Activated T-helper 2 cell treated with anti-CD3 and anti-CD28 coated beads, Interferon-gamma antibody, Interleukin-2, Interleukin-4, amounts not matched to agents 10 μg/mL and 5 μg/mL and 100 μg/mL, durations not matched to agents 14 hours and 24 hours and 36 hours (primary cell): Measurements from ENCODE around the gene GSK3A. TPM values are rescaled to one million over a fixed set of nuclear protein-coding genes. Genes with fewer than 3 reads are reported as not detected.

ENCODE experiments used
- DNase-seq: peaks from one replicate; pipeline ENCODE4 v3.0.0; 2021; ENCODE audit warnings: low spot score
- H3K27ac Mint-ChIP-seq: one replicate; pipeline ENCODE4 v1.8.0; 2021; ENCODE audit warnings: mixed read lengths
- H3K27me3 Mint-ChIP-seq: one replicate; pipeline ENCODE4 v1.8.0; 2021; ENCODE audit warnings: low read depth, mixed read lengths
- H3K36me3 Mint-ChIP-seq: one replicate; pipeline ENCODE4 v1.8.0; 2021; ENCODE audit warnings: low read depth, mixed read lengths
- H3K4me1 Mint-ChIP-seq: one replicate; pipeline ENCODE4 v1.8.0; 2021; ENCODE audit warnings: low read depth, mixed read lengths
- H3K4me3 Mint-ChIP-seq: one replicate; pipeline ENCODE4 v1.8.0; 2021; ENCODE audit warnings: low read depth, mild to moderate bottlenecking, moderate library complexity, mixed read lengths
- H3K9me3 Mint-ChIP-seq: one replicate; pipeline ENCODE4 v1.8.0; 2021; ENCODE audit warnings: mixed read lengths
- intact Hi-C: fragments of 100-400 bp; cut with micrococcal nuclease; formaldehyde crosslinking; loops from one replicate; pipeline ENCODE4 v1.15.1; 2023
- total RNA-seq: library from RNA; stranded (reverse); gene quantifications from 2 replicates; pipeline ENCODE4 v1.2.3, GENCODE V29; 2022

The GSK3A gene
- 48.0 and 52.4 TPM in 2 replicates for total RNA-seq

- Mint-ChIP-seq H3K9me3 (no peaks in the 10 kb centered on the region), H3K4me3 (peak within 1 kb of the TSS; percentile 88), H3K27ac (peak within 1 kb of the TSS; percentile 93), H3K4me1 (peaks cover 34% of the 10 kb centered on the region), H3K36me3 (peaks cover 22% of the 10 kb centered on the region), H3K27me3 (no peaks in the 10 kb centered on the region)
- intact Hi-C loops: loop anchor here (1.0 to 5.0 kb wide), 4 partner anchors 12 to 180 kb away; partner anchors contain the start of genes POU2F2 and ZNF526
- peak; percentile 95 for DNase-seq
Measured at GRCh38 chr19:42242512-42243409, at the start of gene GSK3A. Gene GSK3A (minus strand): TSS chr19:42242602. CDS start chr19:42242465, 137 bp downstream.

GRCh38 chr19:42291435-42291810 lies 49.0 kb upstream of the GSK3A start:
- no peak for DNase-seq
- H3K4me1 Mint-ChIP-seq: no peaks in the 10 kb centered on the region
- H3K4me3 Mint-ChIP-seq: no peak overlapping the region
- H3K36me3 Mint-ChIP-seq: peaks cover 43% of the 10 kb centered on the region
- H3K27me3 Mint-ChIP-seq: no peaks in the 10 kb centered on the region
- H3K27ac Mint-ChIP-seq: peak overlapping the region; percentile 19
- H3K9me3 Mint-ChIP-seq: no peaks in the 10 kb centered on the region
- intact Hi-C loops: no loop called here

- Mint-ChIP-seq H3K4me1 (peaks cover 5% of the 10 kb centered on the region), H3K36me3 (peaks cover 43% of the 10 kb centered on the region), H3K27ac (no peak overlapping the region), H3K4me3 (no peak overlapping the region), H3K27me3 (no peaks in the 10 kb centered on the region), H3K9me3 (no peaks in the 10 kb centered on the region)
- intact Hi-C loops: no loop called here
- no peak for DNase-seq
Measured at GRCh38 chr19:42290523-42291434, 48.4 kb upstream of the GSK3A start.

DNA sequence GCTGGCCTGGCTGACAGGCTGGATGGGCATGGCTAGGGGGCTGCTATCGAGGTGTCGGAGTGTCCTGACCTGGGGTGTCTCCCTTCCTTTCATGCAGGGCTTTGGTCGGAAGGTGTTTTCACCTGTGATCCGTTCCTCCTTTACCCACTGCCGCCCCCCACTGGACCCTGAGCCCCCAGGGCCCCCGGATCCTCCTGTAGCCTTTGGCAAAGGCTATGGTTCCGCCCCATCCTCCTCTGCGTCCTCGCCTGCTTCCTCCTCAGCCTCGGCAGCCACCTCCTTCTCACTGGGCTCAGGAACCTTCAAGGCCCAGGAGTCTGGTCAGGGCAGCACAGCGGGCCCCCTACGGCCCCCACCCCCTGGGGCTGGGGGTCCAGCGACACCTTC lies 47.7 kb upstream of the GSK3A start:
- Mint-ChIP-seq H3K4me1 (peaks cover 10% of the 10 kb centered on the region), H3K36me3 (peaks cover 41% of the 10 kb centered on the region), H3K27me3 (no peaks in the 10 kb centered on the region), H3K27ac (no peak overlapping the region), H3K9me3 (no peaks in the 10 kb centered on the region), H3K4me3 (no peak overlapping the region)
- DNase-seq: no peak
- intact Hi-C loops: no loop called here

DNA sequence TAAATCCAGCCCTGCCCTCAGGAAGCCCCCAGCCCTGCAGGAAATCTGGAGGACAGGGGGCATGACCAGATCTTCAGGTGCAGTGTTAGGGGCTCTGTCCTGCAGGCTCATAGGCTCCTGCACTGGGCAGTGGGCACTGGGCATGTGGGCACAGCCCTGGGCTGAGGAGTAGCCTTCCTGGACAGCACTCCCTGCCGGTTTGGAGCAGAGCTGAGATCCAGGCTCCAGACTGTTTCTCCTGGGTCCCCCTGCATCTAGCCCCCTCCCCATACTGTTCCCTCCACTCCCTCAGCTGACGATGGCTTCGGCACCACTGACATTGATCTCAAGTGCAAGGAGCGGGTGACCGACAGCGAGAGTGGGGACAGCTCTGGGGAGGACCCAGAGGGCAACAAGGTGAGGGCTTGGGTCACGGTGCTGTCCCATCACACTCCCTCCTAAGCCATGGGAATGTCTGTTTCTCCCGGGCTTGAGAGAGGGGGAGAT lies 47.2 kb upstream of the GSK3A start:
- no peak for DNase-seq
- Mint-ChIP-seq H3K36me3 (peaks cover 41% of the 10 kb centered on the region), H3K27ac (no peak overlapping the region), H3K4me1 (peaks cover 15% of the 10 kb centered on the region), H3K27me3 (no peaks in the 10 kb centered on the region), H3K9me3 (no peaks in the 10 kb centered on the region), H3K4me3 (no peak overlapping the region)
- intact Hi-C loops: no loop called here

DNA sequence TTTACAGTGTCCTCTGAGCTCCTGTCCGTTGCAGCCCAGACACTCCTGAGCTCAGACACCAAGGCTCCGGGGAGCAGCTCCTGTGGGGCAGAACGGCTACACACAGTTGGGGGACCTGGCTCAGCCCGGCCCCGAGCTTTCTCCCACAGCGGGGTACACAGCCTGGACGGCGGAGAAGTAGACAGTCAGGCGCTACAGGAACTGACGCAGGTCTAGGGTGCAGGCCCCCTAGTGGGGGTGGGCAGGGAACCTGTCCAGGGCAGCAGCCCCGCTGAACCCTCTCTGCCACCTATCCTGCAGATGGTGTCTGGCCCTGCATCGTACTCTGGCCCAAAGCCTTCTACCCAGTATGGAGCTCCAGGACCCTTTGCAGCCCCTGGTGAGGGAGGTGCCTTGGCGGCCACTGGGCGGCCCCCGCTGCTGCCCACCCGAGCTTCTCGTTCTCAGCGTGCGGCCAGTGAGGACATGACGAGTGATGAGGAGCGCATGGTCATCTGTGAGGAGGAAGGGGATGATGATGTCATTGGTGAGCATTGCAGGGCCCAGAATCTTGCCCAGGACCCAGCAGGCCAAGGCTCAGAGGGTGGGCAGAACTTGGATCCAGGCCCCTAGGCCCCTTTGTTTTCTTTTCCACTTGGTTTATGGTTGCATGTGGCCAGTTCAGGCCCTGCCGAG lies 46.6 kb upstream of the GSK3A start:
- Mint-ChIP-seq H3K9me3 (no peaks in the 10 kb centered on the region), H3K4me3 (no peak overlapping the region), H3K4me1 (peaks cover 15% of the 10 kb centered on the region), H3K27ac (no peak overlapping the region), H3K36me3 (peaks cover 38% of the 10 kb centered on the region), H3K27me3 (no peaks in the 10 kb centered on the region)
- no peak for DNase-seq
- intact Hi-C loops: no loop called here

DNA sequence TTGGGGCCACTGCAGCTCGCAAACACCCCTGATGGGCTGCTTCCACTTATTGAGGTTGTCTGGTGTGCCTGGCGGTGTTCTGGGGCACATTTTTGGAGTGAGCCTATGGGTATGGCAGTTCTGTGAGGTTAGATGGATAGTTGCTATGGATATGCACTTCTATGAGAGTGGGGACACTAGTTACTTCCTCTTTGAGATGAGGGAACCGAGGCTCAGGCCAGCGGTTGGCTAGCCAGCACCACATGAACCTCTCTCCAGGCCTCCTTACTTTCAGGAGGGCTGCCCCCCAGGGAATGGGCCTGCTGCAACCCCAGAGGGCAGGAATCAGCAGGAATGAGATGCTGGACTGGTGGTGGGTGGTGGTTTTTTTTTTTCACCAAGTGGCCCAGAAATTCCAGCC lies 46.0 kb upstream of the GSK3A start:
- no peak for DNase-seq
- no peak overlapping the region for H3K4me3 Mint-ChIP-seq
- peaks cover 33% of the 10 kb centered on the region for H3K36me3 Mint-ChIP-seq
- no peak overlapping the region for H3K27ac Mint-ChIP-seq
- H3K27me3 Mint-ChIP-seq: no peaks in the 10 kb centered on the region
- H3K4me1 Mint-ChIP-seq: peaks cover 15% of the 10 kb centered on the region
- intact Hi-C loops: no loop called here
- no peaks in the 10 kb centered on the region for H3K9me3 Mint-ChIP-seq

GRCh38 chr19:42287827-42288107 lies 45.4 kb upstream of the GSK3A start:
- intact Hi-C loops: no loop called here
- Mint-ChIP-seq H3K4me1 (peaks cover 15% of the 10 kb centered on the region), H3K4me3 (no peak overlapping the region), H3K36me3 (peaks cover 30% of the 10 kb centered on the region), H3K27ac (no peak overlapping the region), H3K27me3 (no peaks in the 10 kb centered on the region), H3K9me3 (no peaks in the 10 kb centered on the region)
- DNase-seq: no peak

- DNase-seq: no peak
- Mint-ChIP-seq H3K27me3 (no peaks in the 10 kb centered on the region), H3K9me3 (no peaks in the 10 kb centered on the region), H3K4me3 (peak overlapping the region; percentile 15), H3K4me1 (peaks cover 19% of the 10 kb centered on the region), H3K36me3 (peaks cover 30% of the 10 kb centered on the region), H3K27ac (no peak overlapping the region)
- intact Hi-C loops: no loop called here
Measured at GRCh38 chr19:42287017-42287826, 44.8 kb upstream of the GSK3A start.

DNA sequence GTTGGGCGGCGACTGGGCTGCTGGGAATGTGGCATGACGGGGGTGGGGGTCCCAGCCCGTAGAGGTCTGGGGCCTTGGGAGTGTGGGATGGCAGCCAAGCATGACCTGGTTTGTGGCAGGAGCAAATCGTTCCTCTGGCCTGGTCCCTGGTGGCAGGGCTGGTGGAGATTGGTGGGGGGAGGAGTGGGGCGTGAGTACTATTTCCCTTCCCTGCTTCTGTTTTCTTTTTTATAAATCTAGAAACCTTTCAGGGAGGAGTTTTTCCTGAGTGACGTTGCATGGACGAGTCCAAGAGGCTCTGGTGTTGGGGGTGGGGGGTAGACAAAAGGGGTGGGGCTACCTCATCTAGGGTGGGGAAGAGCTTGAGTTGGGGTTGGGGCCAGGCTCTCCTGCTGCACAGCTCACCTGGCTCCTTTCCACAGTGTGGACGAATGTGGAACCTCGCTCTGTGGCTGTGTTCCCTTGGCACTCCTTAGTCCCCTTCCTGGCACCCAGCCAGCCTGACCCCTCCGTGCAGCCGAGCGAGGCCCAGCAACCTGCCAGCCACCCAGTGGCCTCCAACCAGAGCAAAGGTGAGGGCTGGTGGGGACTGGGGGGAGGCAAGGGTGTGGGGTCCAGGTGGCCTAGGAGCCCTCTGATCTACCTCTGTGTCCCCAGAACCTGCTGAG lies 44.1 kb upstream of the GSK3A start:
- H3K36me3 Mint-ChIP-seq: peaks cover 24% of the 10 kb centered on the region
- intact Hi-C loops: no loop called here
- no peak overlapping the region for H3K27ac Mint-ChIP-seq
- H3K9me3 Mint-ChIP-seq: no peaks in the 10 kb centered on the region
- H3K4me3 Mint-ChIP-seq: no peak overlapping the region
- H3K27me3 Mint-ChIP-seq: no peaks in the 10 kb centered on the region
- no peak for DNase-seq
- peaks cover 26% of the 10 kb centered on the region for H3K4me1 Mint-ChIP-seq

- Mint-ChIP-seq H3K36me3 (peaks cover 19% of the 10 kb centered on the region), H3K27ac (peak overlapping the region; percentile 47), H3K4me1 (peaks cover 28% of the 10 kb centered on the region), H3K9me3 (no peaks in the 10 kb centered on the region), H3K27me3 (no peaks in the 10 kb centered on the region), H3K4me3 (peak overlapping the region; percentile 88)
- intact Hi-C loops: no loop called here
- DNase-seq: no peak
Measured at GRCh38 chr19:42285988-42286348, 43.6 kb upstream of the GSK3A start.
